ENCODE measurements around the gene FBXO46.

The FBXO46 gene

DNA sequence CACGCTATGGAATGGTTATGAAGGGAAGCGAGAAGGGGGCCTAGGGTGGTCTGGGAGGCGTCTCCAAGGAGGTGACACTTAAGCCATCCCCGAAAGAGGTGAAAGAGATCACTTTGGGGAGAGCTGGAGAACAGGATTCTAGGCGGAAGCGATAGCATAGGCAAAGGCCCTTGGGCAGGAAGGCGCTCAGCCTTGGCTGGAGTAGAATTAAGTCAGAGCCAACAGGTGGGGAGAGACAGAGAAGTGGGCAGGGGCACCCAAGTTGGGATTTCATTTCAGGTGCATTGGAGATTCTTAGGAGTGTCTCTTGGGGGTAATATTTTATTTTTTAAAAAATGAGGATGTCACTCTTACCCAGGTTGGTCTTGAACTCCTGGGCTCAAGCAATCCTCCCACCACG lies 48.6 kb downstream of the FBXO46 start:
- DNase-seq, result no peak

DNA sequence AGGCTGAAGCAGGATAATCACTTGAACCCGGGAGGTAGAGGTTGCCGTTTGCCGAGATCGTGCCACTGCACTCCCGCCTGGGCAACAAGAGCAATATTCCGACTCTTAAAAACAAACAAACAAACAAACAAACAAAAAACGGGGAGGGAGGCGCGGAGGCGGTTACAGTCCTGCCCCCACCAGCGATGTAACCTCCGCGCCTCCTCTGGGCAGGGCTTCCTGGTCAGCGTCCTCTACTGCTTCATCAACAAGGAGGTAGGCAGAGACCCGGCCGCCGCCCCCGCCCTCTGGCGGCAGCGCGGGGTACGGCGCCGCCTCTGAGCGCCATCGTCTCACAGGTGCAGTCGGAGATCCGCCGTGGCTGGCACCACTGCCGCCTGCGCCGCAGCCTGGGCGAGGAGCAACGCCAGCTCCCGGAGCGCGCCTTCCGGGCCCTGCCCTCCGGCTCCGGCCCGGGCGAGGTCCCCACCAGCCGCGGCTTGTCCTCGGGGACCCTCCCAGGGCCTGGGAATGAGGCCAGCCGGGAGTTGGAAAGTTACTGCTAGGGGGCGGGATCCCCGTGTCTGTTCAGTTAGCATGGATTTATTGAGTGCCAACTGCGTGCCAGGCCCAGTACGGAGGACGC lies 49.2 kb downstream of the FBXO46 start:
- peak; percentile 62 to 78 (median 70) for DNase-seq

DNA sequence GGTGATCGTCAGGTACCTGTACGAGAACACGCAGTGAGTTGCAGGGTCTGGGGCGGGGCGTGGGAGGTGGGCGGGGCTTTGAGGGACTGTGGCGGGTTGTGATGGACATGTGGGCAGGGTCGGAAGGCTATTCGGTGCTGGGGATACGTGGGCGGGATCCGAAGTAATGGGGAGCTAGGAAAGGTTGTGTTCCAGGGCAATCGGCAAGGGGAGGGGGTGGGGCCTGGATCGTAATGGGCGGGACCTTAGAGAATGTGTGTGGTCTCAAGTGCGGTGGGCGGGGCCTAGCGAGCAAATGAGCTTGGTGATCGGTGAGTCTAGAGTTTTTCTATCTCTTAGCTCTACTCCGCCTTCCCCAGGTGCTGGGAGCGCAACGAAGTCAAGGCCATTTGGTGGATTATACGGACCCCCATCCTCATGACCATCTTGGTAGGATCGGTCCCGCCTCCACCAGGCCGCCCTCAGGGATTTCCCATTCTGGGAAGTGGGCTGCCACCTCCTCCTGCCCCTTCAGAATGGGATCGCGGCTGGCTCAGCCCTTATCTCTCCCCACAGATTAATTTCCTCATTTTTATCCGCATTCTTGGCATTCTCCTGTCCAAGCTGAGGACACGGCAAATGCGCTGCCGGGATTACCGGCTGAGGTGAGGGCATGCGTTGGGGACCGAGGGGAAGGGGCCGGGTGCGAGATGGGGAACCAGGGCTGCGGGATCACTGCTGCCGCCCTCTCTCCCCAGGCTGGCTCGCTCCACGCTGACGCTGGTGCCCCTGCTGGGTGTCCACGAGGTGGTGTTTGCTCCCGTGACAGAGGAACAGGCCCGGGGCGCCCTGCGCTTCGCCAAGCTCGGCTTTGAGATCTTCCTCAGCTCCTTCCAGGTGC lies 53.1 kb downstream of the FBXO46 start:
- DNase-seq, result peak; percentile 62 to 82 (median 66)

DNA sequence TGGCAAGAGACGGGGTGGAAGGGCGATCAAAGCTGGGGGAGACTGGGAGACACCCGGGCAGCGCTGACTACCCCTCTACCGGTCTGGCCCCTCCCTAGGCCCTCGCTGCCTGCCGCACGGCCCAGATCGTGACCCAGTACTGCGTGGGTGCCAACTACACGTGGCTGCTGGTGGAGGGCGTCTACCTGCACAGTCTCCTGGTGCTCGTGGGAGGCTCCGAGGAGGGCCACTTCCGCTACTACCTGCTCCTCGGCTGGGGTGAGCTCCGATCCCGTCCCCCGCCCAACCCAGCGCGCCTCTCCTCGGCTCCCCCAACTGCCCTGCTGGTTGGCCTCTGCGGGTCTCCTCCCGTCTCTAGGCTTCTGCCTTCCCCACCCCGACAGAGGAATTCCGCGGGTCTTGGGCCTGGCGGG lies 53.8 kb downstream of the FBXO46 start:
- peak in 3 of 4 experiments; percentile 26 to 49 (median 35) for DNase-seq

DNA sequence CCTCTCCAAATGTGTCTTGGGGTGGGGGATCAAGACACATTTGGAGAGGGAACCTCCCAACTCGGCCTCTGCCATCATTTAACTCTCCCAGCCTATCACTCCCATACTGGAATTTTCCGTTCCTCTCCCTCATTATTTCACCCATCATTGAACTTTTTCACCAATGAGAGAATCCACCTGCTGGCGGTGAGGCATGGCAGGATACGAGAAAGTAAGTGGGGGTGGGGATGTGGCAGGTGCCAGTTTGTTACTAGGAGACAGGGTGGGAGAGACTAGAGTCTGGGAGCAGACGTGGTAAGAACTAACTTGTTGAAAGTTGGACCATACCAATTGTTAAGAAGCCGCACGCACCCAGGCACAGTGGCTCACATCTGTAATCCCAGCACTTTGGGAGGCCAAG lies 55.8 kb downstream of the FBXO46 start:
- no peak for DNase-seq

DNA sequence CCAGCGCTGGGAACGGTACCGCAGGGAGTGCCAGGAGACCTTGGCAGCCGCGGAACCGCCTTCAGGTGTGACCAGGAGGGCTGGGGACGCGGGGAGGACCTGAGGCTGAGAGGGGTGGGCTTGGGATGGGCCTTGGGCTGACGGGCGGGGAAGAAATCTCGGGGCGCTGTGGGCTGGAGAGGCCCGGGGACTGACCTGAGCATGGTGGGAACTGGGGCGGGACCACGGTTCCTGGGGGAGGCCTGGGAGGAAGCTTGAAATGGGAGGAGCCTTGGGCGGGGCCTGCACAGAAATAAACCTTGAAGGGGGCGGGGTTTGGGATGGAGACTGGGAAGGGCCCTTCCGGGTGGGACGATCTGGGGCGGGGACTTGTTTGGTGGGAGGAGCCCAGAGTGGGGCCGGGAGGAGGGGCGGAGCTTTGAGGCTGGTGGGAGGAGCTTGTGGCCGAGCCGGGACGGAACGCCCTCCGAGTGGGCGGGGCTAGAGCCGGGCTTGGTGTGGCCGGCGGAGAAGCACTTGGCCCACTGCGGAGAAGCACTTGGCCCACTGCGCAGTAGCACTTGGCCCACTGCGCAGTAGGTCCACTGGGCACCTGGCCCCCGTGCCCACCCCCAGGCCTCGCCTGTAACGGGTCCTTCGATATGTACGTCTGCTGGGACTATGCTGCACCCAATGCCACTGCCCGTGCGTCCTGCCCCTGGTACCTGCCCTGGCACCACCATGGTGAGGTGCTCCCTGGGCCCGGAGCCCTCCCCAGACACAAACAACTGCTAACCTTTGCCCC lies 59.8 kb downstream of the FBXO46 start:
- peak; percentile 12 to 28 (median 20) for DNase-seq

DNA sequence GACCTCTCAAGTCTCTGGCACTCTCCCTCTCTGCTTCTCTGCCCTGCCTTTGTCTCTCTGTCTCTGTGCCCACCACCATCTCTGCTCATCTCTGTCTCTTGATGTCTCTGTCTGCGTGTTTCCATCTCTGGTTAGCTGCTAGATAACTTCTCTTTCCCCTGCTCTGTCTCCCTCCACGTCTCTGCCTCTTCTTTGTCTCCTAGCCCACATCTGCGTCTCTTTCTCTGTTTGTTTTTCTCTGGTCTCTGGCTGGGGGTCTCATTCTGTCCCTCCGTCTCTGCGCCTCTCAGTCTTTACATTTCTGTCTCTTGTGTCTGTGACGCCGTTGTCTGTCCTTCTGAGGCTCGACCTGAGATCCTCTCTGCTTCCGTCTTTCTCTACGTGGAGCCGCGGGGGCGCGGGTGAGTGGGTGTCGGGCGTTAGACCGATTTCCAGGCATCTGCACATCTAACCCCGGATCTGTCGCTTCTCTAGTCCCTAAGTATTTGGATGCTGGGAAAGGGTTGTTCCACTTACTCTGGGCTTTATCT lies 62.3 kb downstream of the FBXO46 start:
- no peak for DNase-seq

DNA sequence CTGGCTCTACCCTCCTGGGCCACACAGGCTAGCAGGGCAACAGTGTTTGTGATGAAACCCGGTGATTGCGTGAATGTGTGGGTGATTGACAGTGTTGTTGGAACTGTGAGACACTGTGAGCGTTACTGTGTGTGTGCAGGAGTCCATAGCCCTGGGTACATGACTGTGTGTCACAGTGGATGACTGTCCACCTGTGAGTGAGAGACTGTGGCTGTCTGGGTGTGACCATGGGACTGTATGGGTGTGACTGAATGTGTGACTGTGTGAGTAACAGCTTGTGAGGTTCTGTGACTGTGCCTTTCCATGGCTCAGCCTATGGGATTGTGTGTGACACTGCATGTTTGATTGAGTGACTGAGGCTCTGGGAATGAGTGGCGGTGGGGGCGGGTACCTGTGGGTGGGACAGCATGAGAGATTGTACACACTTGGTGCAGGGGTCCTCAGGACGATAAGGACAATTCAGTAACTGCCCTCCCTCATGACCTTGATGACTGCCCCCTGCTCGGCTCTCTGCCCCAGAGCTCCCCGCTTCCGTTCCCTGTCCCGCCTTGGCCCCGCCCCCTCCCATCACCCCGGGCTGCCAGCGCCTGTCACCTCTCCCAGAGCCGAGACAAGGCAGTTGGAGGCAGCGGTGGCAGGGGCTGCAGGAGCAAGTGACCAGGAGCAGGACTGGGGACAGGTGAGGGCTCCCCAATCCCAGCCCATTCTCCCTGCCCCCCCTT lies 62.9 kb downstream of the FBXO46 start, which contains the start of gene GIPR:
Gene GIPR, plus strand, starts transcription at position 602 of the 722 bp plus-strand sequence. CDS start 1,300 bp downstream, outside the sequence.
- peak; percentile 34 to 49 (median 46) for DNase-seq

DNA sequence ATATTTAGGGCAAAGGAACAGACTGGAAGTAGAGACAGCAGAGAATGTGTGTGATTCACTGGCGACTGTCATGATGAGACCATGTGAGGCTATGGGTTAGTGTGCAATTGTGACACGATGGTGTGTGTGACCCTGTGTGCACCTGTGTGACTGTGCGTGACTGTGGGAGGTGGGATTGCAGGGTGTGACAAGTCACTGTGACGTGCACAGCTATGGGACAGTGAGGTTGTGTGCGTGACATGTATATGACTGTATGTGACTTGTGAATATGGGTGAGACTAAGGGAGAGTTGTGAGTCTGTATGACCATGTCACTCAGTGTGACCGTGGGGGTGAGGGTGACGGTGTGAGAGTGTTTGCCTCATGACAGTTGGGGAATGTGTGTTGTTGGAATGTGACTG lies 66.1 kb downstream of the FBXO46 start:
- DNase-seq, result no peak

DNA sequence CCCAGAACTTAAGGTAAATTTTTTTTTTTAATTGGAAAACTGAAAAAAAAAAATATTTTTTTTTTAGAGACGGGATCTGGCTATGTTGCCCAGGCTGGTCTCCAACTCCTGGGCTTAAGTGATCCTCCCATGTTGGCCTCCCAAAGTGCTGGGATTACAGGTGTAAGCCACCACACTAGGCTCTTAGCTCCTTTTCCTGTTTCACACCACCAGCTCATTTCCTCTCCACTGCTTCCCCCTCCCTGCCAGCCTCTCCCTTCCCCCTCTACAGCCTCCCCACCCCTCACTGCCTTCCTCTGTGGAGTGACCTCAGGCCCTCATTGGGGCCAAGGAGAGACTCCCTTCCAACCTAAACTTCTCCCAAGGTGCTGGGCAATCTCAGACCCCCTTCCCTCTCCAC lies 66.9 kb downstream of the FBXO46 start:
- DNase-seq, result no peak

DNA sequence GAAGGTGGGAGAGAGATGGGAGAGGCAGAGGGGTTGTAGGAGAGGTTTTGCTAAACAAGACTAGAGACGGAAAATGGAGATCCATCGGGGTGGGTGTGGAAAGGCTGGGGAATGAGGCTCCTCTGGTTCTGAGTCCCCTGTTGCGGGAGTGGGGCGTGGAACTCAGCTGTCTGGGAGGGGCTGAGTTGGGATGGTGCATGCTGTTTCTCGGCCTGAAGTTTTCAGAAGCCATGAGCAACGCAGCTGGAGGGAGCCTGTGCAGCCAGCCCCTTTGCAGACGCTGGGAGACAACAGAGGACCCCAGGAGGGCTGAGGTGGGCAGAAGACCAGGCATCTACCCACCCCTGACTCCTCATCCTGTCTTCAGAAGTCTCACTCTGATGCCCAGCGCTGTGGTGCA lies 70.1 kb downstream of the FBXO46 start:
- no peak for DNase-seq

Measured in activated CD4-positive, CD25-positive, alpha-beta regulatory T cell (primary cell).